Fibroblast of lung (primary cell): ENCODE measurements around the gene SMIM26.

ENCODE experiments used
- EZH2 ChIP-seq: IDR thresholded peaks from 2 replicates; pipeline ENCODE4 v1.5.1; 2012; ENCODE audit warnings: low read length, control low read depth, mild to moderate bottlenecking; ENCODE audit errors: missing control alignments
- TF ChIP-seq, protein P1 (sequence below), 2 donors: IDR thresholded peaks in 1 of 2; conservative IDR thresholded peaks in 1 of 2; 1 replicate in 1 of 2; 2 replicates in 1 of 2; pipeline ENCODE4 v1.5.1; 2011 to 2012; ENCODE audit warnings: low read length in 2 of 2, control low read depth in 1 of 2, inconsistent platforms in 1 of 2, low read depth in 1 of 2, mild to moderate bottlenecking in 1 of 2

DNA sequence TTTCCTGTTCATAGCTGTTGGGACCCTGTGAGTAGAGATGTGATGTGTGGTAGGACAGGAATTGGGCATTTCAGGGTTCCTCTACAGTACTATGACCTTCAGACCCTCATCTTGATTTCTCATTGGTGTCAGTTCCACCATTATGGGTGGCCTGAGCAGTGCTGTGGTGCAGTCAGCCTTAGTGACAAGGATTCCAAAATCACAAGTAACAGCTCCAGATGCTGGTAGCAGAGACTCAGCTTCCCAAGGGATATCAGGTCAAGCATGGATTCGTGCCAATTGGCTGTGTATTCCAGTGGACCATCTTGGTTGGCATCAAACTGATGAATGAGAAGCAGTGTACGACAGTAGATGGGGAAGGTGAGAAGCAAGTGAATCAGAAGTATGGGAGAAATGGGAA is 3.8 kb downstream of the SMIM26 start:
- TF ChIP-seq, protein P1, sequence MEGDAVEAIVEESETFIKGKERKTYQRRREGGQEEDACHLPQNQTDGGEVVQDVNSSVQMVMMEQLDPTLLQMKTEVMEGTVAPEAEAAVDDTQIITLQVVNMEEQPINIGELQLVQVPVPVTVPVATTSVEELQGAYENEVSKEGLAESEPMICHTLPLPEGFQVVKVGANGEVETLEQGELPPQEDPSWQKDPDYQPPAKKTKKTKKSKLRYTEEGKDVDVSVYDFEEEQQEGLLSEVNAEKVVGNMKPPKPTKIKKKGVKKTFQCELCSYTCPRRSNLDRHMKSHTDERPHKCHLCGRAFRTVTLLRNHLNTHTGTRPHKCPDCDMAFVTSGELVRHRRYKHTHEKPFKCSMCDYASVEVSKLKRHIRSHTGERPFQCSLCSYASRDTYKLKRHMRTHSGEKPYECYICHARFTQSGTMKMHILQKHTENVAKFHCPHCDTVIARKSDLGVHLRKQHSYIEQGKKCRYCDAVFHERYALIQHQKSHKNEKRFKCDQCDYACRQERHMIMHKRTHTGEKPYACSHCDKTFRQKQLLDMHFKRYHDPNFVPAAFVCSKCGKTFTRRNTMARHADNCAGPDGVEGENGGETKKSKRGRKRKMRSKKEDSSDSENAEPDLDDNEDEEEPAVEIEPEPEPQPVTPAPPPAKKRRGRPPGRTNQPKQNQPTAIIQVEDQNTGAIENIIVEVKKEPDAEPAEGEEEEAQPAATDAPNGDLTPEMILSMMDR (conservative IDR thresholded peaks at IDR 0.05 in 1 of 2, IDR thresholded peaks at IDR 0.05 in 1 of 2; ENCODE audit: low read depth in 1 of 2, low read length in 2 of 2): no peak
- TF ChIP-seq EZH2: no peak
